ENCODE data around the gene UBE2S.

The UBE2S gene

DNA sequence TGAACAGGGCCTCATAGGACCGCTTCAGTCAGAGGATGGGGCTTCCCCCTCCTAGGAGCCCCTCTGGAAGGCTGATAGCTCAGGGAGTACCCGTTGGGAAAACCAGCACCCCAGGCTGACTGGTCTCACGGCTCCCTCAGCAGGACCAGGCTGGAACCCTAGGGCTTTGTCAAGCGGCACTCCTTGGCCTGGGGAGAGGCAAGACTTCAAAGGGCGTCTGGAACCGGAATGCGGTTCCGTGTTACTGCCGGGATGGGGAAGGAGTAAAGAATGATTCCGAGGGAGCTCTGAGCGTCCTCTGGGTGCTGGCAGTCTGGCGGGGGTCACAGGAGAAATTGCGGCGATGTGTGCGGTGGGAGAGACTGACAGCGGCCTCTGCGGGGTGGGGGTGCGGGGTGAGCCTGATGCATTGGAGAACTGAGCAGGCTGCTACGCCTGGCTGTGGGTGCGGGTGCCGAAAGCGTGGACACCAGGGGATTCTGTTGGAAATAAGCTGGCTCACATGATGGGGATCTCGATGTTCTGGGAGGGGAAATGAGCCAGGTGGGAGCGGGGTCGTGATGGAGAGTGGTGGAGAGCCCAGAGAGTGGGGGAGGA lies 54.9 kb downstream of the UBE2S start:
- TF ChIP-seq, protein P1, sequence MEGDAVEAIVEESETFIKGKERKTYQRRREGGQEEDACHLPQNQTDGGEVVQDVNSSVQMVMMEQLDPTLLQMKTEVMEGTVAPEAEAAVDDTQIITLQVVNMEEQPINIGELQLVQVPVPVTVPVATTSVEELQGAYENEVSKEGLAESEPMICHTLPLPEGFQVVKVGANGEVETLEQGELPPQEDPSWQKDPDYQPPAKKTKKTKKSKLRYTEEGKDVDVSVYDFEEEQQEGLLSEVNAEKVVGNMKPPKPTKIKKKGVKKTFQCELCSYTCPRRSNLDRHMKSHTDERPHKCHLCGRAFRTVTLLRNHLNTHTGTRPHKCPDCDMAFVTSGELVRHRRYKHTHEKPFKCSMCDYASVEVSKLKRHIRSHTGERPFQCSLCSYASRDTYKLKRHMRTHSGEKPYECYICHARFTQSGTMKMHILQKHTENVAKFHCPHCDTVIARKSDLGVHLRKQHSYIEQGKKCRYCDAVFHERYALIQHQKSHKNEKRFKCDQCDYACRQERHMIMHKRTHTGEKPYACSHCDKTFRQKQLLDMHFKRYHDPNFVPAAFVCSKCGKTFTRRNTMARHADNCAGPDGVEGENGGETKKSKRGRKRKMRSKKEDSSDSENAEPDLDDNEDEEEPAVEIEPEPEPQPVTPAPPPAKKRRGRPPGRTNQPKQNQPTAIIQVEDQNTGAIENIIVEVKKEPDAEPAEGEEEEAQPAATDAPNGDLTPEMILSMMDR (IDR thresholded peaks at IDR 0.05; ENCODE audit: insufficient read depth, low read length, missing control alignments) = no peak
- ChIA-PET POLR2A (interaction anchor here (1.4 kb wide), 1 partner anchor 55 kb away, joined by 4 read pairs; the partner anchor contains the start of gene UBE2S), CTCF (interaction anchor here (1.1 to 1.3 kb wide), 2 partner anchors 14 to 16 kb away, joined by 3 to 4 read pairs; partner anchors contain the start of gene KMT5C)
- DNase-seq (ENCODE audit: low read depth, low spot score) = no peak
- no peak overlapping the region for H3K4me3 ChIP-seq (ENCODE audit: low read depth, low read length)

DNA sequence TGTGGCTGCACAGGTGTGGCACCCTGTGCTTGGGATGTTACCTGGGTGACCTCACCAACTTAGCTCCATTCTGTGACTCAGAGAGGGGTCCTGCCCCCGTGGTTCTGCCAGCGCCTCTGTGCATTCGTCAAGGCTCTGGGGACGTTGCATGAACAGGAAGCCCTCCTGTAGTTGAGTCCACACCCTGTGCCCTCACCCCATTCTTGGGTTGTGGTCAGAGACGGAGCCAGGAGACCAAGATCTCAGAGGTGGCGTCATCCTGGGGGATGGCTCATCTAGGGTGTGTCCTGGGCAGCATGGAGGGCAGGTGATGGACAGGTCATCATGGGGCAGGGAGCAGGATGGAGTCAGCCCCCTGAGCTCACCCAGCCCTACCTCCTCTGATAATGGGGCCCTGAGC lies 55.5 kb downstream of the UBE2S start:
- TF ChIP-seq, protein P1 (IDR thresholded peaks at IDR 0.05; ENCODE audit: insufficient read depth, low read length, missing control alignments) = no peak
- no peak for DNase-seq (ENCODE audit: low read depth, low spot score)
- POLR2A ChIA-PET = no interaction called here
- CTCF ChIA-PET = no interaction called here
- H3K4me3 ChIP-seq (ENCODE audit: low read depth, low read length) = no peak overlapping the region

DNA sequence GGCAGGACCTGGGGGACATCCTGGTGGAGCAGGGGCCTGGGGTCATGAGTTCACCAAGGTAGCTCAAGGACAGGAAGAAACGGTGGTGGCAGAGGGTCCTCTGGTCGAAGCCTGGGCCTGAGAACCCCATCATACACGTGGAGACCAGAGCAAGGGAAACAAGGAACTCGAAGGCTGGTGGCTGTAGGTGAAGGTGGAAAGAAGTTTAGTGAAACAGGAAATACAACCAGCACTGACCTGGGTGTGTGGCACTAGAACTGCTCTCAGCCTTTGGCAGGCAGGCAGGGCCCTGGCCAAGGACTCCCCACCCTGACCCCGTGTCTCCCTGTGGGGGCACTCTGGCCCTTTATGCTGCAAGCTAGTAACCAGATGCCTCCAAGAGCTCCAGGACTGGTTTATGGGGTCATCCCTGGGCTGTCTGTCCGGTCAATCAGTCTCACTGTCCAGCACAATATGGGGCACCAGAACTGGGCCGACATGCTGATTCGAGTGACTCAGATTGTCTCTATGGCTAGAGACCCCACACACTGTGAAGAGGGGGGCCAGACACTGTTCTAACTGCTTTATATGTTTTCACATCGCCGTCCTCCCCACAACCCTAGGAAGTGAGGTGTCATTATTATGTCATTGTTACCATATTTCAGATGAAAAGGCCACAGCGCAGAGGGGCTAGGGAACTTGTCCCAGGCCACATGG lies 56.8 kb downstream of the UBE2S start:
- no peak for DNase-seq (ENCODE audit: low read depth, low spot score)
- TF ChIP-seq, protein P1 (IDR thresholded peaks at IDR 0.05; ENCODE audit: insufficient read depth, low read length, missing control alignments) = no peak
- no peak overlapping the region for H3K4me3 ChIP-seq (ENCODE audit: low read depth, low read length)
- CTCF ChIA-PET = interaction anchor here (1.0 to 1.7 kb wide), 3 partner anchors 12 to 49 kb away, joined by 3 to 9 read pairs (median 6); partner anchors contain the start of gene KMT5C
- POLR2A ChIA-PET = interaction anchor here (0.6 to 3.3 kb wide), 3 partner anchors 11 to 14 kb away, joined by 3 to 14 read pairs (median 3); partner anchors contain the start of gene KMT5C

Data from AG04449 (cell line).